ENCODE data around the gene ZNF684.

DNA sequence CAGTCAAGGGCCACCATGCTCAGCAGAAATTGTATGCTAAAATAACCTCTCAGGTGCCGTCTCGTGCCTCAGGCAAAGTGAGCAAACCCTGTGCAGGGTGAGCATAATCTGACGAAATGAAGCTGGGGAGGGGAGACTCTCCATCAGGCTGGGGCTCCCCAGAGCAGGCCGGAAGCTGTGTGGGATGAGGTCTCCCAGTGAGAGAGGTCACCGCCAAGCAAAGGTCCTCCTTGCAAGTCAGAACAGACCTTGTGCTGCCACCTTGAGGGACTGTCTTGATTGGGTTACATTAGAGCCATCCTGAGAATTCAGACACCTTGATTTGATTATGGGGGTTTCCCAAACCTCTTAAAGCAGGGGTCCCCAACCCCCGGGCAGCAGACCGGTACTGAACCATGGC lies 64.2 kb downstream of the ZNF684 start:
- TF ChIP-seq SRSF7 (optimal IDR thresholded peaks at IDR 0.05; ENCODE audit: low read depth, low read length) (no peak), SP1 (CRISPR knock-in tag; IDR thresholded peaks at IDR 0.05) (no peak), NR1H2 (CRISPR knock-in tag; IDR thresholded peaks at IDR 0.05) (no peak), SETDB1 (IDR thresholded peaks at IDR 0.05; ENCODE audit: low read length) (no peak), SIN3A (IDR thresholded peaks at IDR 0.05; ENCODE audit: borderline replicate concordance in 2 of 2, control insufficient read depth in 1 of 2, low read depth in 2 of 2, low read length in 2 of 2) (no peak), ARNT (IDR thresholded peaks at IDR 0.05) (no peak), BHLHE40 (IDR thresholded peaks at IDR 0.05; ENCODE audit: low read length) (no peak), TCF7L2 (IDR thresholded peaks at IDR 0.05; ENCODE audit: low read depth, low read length) (no peak), HNRNPL (IDR thresholded peaks at IDR 0.05; ENCODE audit: low read depth, low read length) (no peak)
- TF ChIP-seq, protein P1, sequence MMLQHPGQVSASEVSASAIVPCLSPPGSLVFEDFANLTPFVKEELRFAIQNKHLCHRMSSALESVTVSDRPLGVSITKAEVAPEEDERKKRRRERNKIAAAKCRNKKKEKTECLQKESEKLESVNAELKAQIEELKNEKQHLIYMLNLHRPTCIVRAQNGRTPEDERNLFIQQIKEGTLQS (IDR thresholded peaks at IDR 0.05), result no peak
- TF ChIP-seq, protein P1 (CRISPR knock-in tag; conservative IDR thresholded peaks at IDR 0.05), result no peak
- TF ChIP-seq, protein P2, sequence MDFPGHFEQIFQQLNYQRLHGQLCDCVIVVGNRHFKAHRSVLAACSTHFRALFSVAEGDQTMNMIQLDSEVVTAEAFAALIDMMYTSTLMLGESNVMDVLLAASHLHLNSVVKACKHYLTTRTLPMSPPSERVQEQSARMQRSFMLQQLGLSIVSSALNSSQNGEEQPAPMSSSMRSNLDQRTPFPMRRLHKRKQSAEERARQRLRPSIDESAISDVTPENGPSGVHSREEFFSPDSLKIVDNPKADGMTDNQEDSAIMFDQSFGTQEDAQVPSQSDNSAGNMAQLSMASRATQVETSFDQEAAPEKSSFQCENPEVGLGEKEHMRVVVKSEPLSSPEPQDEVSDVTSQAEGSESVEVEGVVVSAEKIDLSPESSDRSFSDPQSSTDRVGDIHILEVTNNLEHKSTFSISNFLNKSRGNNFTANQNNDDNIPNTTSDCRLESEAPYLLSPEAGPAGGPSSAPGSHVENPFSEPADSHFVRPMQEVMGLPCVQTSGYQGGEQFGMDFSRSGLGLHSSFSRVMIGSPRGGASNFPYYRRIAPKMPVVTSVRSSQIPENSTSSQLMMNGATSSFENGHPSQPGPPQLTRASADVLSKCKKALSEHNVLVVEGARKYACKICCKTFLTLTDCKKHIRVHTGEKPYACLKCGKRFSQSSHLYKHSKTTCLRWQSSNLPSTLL (IDR thresholded peaks at IDR 0.05), result no peak
- TF ChIP-seq, protein P3, sequence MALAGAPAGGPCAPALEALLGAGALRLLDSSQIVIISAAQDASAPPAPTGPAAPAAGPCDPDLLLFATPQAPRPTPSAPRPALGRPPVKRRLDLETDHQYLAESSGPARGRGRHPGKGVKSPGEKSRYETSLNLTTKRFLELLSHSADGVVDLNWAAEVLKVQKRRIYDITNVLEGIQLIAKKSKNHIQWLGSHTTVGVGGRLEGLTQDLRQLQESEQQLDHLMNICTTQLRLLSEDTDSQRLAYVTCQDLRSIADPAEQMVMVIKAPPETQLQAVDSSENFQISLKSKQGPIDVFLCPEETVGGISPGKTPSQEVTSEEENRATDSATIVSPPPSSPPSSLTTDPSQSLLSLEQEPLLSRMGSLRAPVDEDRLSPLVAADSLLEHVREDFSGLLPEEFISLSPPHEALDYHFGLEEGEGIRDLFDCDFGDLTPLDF (CRISPR knock-in tag; IDR thresholded peaks at IDR 0.05), result no peak

All from K562 (cell line).